Measurements from ENCODE around the gene PABPN1L. TPM values are rescaled to one million over a fixed set of nuclear protein-coding genes. Genes with fewer than 3 reads are reported as not detected.

PABPN1L gene
- total RNA-seq, 1 experiment from 2014 or later = not detected

DNA sequence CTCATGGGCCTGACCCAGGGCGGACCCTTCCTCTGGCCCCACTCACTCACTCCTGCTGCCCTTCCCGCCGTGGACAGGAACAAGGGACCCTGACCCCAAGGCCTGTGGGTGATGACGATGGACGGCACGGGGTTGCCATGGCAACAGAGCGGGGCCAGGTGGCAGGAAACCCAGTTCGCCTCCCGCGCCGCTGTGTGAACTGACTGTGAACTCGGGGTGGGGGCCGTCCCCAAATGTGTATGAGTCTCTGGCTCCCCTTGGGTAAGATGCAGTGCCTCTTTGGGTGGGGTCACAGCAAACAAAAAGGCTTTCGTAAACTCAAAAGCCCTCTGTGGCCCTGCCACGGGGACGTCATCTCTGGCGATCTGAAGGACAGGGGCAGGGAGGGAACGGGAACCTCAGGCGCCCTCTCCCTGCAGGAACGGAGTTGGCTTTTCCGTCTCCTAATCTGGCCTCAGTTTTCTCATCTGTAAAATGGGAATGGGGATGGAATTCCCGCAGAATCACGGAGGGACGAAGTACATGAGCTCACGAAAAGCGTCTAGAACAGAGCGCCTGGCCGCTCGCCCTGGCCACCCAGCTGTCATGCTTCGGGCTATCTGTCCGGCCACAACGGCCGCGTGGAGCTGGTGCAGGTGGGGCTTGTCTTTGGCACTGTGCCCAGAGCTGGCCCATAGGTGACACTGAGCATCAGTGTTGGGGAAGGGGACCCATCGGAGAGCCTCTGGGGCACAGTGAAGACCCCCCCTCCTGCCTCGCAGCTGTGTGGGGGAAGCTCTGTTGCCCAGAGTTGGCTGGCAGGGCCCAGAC, 44.9 kb upstream of the PABPN1L start:
- no peak overlapping the region for H3K4me2 ChIP-seq (ENCODE audit: insufficient read depth, insufficient read length, low read length)
- no peak overlapping the region for H2BK15ac ChIP-seq (ENCODE audit: low read depth, low read length)
- no peak for DNase-seq
- no peaks in the 10 kb centered on the region; the same call in none of the 2 replicates for H3K27me3 Mint-ChIP-seq (ENCODE audit: low read depth)
- no peaks in the 10 kb centered on the region for H3K79me1 ChIP-seq (ENCODE audit: insufficient read depth, low read depth, low read length, poor library complexity, severe bottlenecking)
- H3K4me3 Mint-ChIP-seq = no peak overlapping the region; a peak in 1 of 5 replicates
- H3K36me3 Mint-ChIP-seq (ENCODE audit: insufficient read depth in 1 of 3, low read depth in 3 of 3) = no peaks in the 10 kb centered on the region
- H3K9ac ChIP-seq (ENCODE audit: extremely low read depth, insufficient read length, low read length) = no peak overlapping the region
- no peak overlapping the region for H2BK20ac ChIP-seq (ENCODE audit: low read depth, low read length, poor library complexity, severe bottlenecking)
- no peak overlapping the region for H2BK12ac ChIP-seq (ENCODE audit: insufficient read length, low read depth, low read length)
- TF ChIP-seq, protein P1, sequence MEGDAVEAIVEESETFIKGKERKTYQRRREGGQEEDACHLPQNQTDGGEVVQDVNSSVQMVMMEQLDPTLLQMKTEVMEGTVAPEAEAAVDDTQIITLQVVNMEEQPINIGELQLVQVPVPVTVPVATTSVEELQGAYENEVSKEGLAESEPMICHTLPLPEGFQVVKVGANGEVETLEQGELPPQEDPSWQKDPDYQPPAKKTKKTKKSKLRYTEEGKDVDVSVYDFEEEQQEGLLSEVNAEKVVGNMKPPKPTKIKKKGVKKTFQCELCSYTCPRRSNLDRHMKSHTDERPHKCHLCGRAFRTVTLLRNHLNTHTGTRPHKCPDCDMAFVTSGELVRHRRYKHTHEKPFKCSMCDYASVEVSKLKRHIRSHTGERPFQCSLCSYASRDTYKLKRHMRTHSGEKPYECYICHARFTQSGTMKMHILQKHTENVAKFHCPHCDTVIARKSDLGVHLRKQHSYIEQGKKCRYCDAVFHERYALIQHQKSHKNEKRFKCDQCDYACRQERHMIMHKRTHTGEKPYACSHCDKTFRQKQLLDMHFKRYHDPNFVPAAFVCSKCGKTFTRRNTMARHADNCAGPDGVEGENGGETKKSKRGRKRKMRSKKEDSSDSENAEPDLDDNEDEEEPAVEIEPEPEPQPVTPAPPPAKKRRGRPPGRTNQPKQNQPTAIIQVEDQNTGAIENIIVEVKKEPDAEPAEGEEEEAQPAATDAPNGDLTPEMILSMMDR (conservative IDR thresholded peaks at IDR 0.05) = no peak
- no peak overlapping the region for H3K27ac Mint-ChIP-seq
- H3K56ac ChIP-seq (ENCODE audit: insufficient read length, low read depth, low read length) = no peak overlapping the region
- H3K79me2 ChIP-seq (ENCODE audit: insufficient read depth, low read length) = no peaks in the 10 kb centered on the region
- H3T11ph ChIP-seq (ENCODE audit: low read length) = no peak overlapping the region
- no peak overlapping the region for H3K18ac ChIP-seq (ENCODE audit: insufficient read length, low read depth, low read length)
- no peaks in the 10 kb centered on the region for H3K9me3 ChIP-seq (ENCODE audit: control insufficient read depth, low read depth, low read length)
- H3K4ac ChIP-seq (ENCODE audit: low read depth, low read length) = no peak overlapping the region
- WGBS (ENCODE audit: extremely low coverage, insufficient read length, low lambda C conversion rate) = no CpG with 5 or more reads among the region's 36 CpGs
- no peak overlapping the region for H3K23ac ChIP-seq (ENCODE audit: insufficient read length, low read depth, low read length)
- no peaks in the 10 kb centered on the region for H4K20me1 ChIP-seq (ENCODE audit: control insufficient read depth, insufficient read depth, insufficient read length)
- H2BK120ac ChIP-seq (ENCODE audit: low read depth, low read length, poor library complexity, severe bottlenecking) = no peak overlapping the region
- H4K8ac ChIP-seq (replicated peaks; ENCODE audit: insufficient read length, low read depth, low read length) = no peak overlapping the region
- no peaks in the 10 kb centered on the region for H3K4me1 ChIP-seq (ENCODE audit: insufficient read depth, low read length)
- peaks cover under 1 to 10% of the 10 kb centered on the region in 2 experiments; a peak in 3 of 4 replicates for H3K4me1 Mint-ChIP-seq
- no peaks in the 10 kb centered on the region for H3K23me2 ChIP-seq (ENCODE audit: insufficient read length, low read depth, low read length, poor library complexity, severe bottlenecking)
- H3K9me3 Mint-ChIP-seq = peaks cover 0 to 9% of the 10 kb centered on the region in 2 experiments; a peak in 2 of 5 replicates
- no peaks in the 10 kb centered on the region for H3K27me3 ChIP-seq (ENCODE audit: insufficient read depth, low read length)
- H2BK5ac ChIP-seq (ENCODE audit: insufficient read length, low read length) = no peak overlapping the region
- no peak overlapping the region for H3K27ac ChIP-seq (ENCODE audit: insufficient read length, low read depth, low read length)
- H4K5ac ChIP-seq (ENCODE audit: insufficient read length, low read depth, low read length) = no peak overlapping the region
- H4K91ac ChIP-seq (ENCODE audit: insufficient read length, low read depth, low read length) = no peak overlapping the region
- no peak overlapping the region; the same call in 1 of the 2 replicates for H3K14ac ChIP-seq (ENCODE audit: insufficient read depth, low read length)
- no peak overlapping the region for H2AK5ac ChIP-seq (ENCODE audit: insufficient read length, low read length)
- no peak overlapping the region for H2AFZ ChIP-seq (ENCODE audit: low read length)
